Osteoblast (primary cell): ENCODE results near the gene PRKCQ. TPM values are rescaled to one million over a fixed set of nuclear protein-coding genes. Genes with fewer than 3 reads are reported as not detected.

Experiments used
- DNase-seq: peaks from one replicate; pipeline ENCODE4 v3.0.0; 2011; ENCODE audit warnings: low spot score, mixed read lengths; ENCODE audit not compliant: insufficient read length; ENCODE audit errors: missing footprints
- H2AFZ ChIP-seq: 2 replicates; pipeline ENCODE4 v1.6.0; 2011; ENCODE audit warnings: mild to moderate bottlenecking, low read length
- H3K27ac ChIP-seq: 2 replicates; pipeline ENCODE4 v1.5.1; 2011; ENCODE audit warnings: mild to moderate bottlenecking, low read depth, low read length, moderate library complexity
- H3K27me3 ChIP-seq: 2 replicates; pipeline ENCODE4 v1.6.0; 2012; ENCODE audit warnings: mild to moderate bottlenecking, control low read depth, inconsistent platforms, low read length, moderate library complexity; ENCODE audit not compliant: insufficient read depth
- H3K36me3 ChIP-seq: 2 replicates; pipeline ENCODE4 v1.5.1; 2011; ENCODE audit warnings: mild to moderate bottlenecking, low read length, control low read depth, moderate library complexity; ENCODE audit not compliant: insufficient read depth
- H3K4me1 ChIP-seq: 2 replicates; pipeline ENCODE4 v1.5.1; 2011; ENCODE audit warnings: mild to moderate bottlenecking, low read length, control low read depth, moderate library complexity; ENCODE audit not compliant: insufficient read depth
- H3K4me2 ChIP-seq: 2 replicates; pipeline ENCODE4 v1.6.0; 2011; ENCODE audit warnings: mild to moderate bottlenecking, low read length; ENCODE audit not compliant: insufficient read depth
- H3K4me3 ChIP-seq: fragments of 200-600 bp; sonication (generic); 3 replicates; pipeline ENCODE4 v1.5.1; 2012; ENCODE audit warnings: mild to moderate bottlenecking, low read length, inconsistent platforms; ENCODE audit not compliant: insufficient read depth
- H3K79me2 ChIP-seq: 2 replicates; pipeline ENCODE4 v1.6.0; 2012; ENCODE audit warnings: mild to moderate bottlenecking, low read length, control low read depth, inconsistent platforms; ENCODE audit not compliant: insufficient read depth
- H3K9me3 ChIP-seq: 2 replicates; pipeline ENCODE4 v1.5.1; 2011; ENCODE audit warnings: low read depth, low read length, control low read depth
- H4K20me1 ChIP-seq: 2 replicates; pipeline ENCODE4 v1.6.0; 2012; ENCODE audit warnings: mild to moderate bottlenecking, low read length, control low read depth; ENCODE audit not compliant: insufficient read depth
- total RNA-seq: library from RNA; depleted of rRNA; stranded (reverse); fragments of >200 nt; gene quantifications from 2 replicates; pipeline ENCODE4 v1.2.3, GENCODE V29; 2012
- TF ChIP-seq, protein P1 (sequence below): IDR thresholded peaks from 2 replicates; pipeline ENCODE4 v1.5.1; 2011; ENCODE audit warnings: mild to moderate bottlenecking, low read depth, low read length, moderate library complexity; ENCODE audit errors: extremely low read depth

The PRKCQ gene
- total RNA-seq, 1 donor, result not detected

DNA sequence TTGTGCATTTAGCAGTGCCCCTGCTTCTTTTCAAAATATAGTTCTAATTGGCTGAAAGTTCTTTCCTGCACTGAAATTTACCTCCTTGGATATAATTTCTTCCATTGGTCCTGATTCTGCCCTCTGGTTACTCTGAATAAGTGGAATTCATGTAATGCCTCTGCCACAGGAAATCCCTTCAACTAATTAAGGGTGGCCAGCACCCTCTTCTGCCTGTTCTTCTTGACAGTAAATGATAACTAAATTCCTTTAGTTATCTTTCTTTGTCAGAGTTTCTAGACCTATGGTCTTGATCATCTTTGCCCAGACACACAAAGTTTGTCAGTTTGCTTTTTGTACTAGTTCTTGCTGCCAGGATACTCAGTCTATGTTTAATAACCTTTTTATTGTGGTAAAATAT, 40.2 kb downstream of the PRKCQ start:
- H3K36me3 ChIP-seq, result no peaks in the 10 kb centered on the region
- no peaks in the 10 kb centered on the region for H3K4me1 ChIP-seq
- TF ChIP-seq, protein P1, sequence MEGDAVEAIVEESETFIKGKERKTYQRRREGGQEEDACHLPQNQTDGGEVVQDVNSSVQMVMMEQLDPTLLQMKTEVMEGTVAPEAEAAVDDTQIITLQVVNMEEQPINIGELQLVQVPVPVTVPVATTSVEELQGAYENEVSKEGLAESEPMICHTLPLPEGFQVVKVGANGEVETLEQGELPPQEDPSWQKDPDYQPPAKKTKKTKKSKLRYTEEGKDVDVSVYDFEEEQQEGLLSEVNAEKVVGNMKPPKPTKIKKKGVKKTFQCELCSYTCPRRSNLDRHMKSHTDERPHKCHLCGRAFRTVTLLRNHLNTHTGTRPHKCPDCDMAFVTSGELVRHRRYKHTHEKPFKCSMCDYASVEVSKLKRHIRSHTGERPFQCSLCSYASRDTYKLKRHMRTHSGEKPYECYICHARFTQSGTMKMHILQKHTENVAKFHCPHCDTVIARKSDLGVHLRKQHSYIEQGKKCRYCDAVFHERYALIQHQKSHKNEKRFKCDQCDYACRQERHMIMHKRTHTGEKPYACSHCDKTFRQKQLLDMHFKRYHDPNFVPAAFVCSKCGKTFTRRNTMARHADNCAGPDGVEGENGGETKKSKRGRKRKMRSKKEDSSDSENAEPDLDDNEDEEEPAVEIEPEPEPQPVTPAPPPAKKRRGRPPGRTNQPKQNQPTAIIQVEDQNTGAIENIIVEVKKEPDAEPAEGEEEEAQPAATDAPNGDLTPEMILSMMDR, result no peak

DNA sequence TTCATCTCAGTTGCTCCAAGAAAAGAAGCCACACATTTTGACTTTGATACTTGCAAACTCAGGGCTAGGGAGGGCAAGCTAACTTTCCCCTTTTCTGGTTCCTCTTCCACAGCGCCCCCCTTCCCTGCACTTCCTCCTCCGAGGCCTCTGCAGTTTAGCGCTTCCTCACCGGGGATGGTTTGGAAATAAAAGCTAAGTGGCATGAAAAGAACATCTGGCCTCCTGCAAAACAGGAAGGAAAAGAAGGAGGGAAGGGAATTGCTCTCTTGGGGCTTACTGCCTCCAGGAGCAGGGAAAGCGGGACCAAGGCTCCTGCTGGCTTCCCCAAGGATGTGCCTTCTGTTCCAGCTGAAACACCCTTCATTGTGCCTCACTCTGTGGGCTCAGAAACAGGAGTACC, 42.3 kb downstream of the PRKCQ start:
- Histone ChIP-seq H2AFZ (no peak overlapping the region), H3K4me1 (no peaks in the 10 kb centered on the region), H3K36me3 (no peaks in the 10 kb centered on the region), H3K4me3 (no peak overlapping the region), H3K4me2 (no peak overlapping the region), H3K79me2 (no peaks in the 10 kb centered on the region), H3K27me3 (no peaks in the 10 kb centered on the region), H3K27ac (no peak overlapping the region), H4K20me1 (no peaks in the 10 kb centered on the region), H3K9me3 (no peaks in the 10 kb centered on the region)
- TF ChIP-seq, protein P1, result no peak
- DNase-seq, result no peak

More for the DNA sequence above, 40.2 kb downstream of the PRKCQ start:
- no peak for DNase-seq
- Histone ChIP-seq H2AFZ (no peak overlapping the region), H3K9me3 (no peaks in the 10 kb centered on the region), H3K79me2 (no peaks in the 10 kb centered on the region), H3K27ac (no peak overlapping the region), H4K20me1 (no peaks in the 10 kb centered on the region), H3K4me2 (no peak overlapping the region), H3K4me3 (no peak overlapping the region), H3K27me3 (no peaks in the 10 kb centered on the region)

DNA sequence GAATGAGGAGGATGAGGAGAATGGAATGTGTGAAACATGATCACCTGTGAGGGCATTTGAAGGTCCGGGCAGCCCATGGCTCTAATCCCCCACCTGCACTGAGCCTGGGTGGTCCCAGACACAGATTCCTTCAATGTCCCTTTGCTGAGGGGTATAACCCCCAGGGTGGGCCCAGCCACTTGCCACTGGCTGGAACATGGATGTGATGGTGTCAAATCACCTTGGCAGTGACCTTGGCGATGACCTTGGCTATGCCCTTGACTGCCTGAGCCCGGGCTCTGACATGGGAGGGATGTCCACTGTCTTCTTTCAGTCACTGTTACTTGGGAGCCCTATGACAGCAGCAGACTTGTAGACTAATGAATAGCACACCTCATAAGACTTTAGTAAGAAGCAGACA, 44.0 kb downstream of the PRKCQ start:
- Histone ChIP-seq H3K27me3 (no peaks in the 10 kb centered on the region), H4K20me1 (no peaks in the 10 kb centered on the region), H3K4me2 (no peak overlapping the region), H3K4me1 (no peaks in the 10 kb centered on the region), H3K4me3 (no peak overlapping the region), H3K79me2 (no peaks in the 10 kb centered on the region), H3K27ac (no peak overlapping the region), H3K36me3 (no peaks in the 10 kb centered on the region), H2AFZ (no peak overlapping the region), H3K9me3 (no peaks in the 10 kb centered on the region)
- DNase-seq, result no peak
- TF ChIP-seq, protein P1, result no peak

DNA sequence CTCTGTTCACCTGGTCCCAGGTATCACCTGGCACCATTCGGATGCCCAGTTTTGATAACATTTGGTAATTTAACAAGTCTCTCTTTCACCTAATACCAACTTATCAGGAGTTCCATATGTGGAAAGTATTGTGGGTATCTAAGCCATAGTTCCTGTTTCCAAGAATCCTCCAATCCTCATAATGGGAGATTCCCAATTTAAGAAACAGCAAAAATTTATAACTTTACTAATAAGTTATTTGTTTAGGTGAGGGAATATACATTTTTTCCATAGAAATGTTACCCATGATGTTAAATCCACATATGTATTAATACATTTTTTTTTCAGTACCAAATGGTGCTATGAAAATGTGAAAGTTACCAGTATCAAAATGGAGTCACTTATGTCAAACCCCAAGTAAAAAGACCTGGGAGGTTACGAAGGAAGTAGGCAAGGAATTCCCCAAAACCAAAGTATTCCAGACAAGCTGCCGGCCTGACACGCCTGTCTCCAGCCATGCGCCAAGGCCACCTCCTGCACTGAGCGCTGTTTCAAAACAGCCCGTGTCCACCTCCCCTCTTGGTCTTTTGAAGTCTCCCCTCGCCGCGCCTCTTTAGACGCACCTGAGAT, 44.8 kb downstream of the PRKCQ start:
- Histone ChIP-seq H2AFZ (no peak overlapping the region), H3K4me2 (no peak overlapping the region), H3K4me1 (no peaks in the 10 kb centered on the region), H3K27me3 (no peaks in the 10 kb centered on the region), H3K36me3 (no peaks in the 10 kb centered on the region), H3K79me2 (no peaks in the 10 kb centered on the region), H4K20me1 (no peaks in the 10 kb centered on the region), H3K4me3 (no peak overlapping the region), H3K9me3 (no peaks in the 10 kb centered on the region), H3K27ac (no peak overlapping the region)
- no peak for DNase-seq
- TF ChIP-seq, protein P1, result no peak
